GM21367 (cell line): Measurements from ENCODE around the gene ARFGEF2.
"Not testable (repeated sequence)": the region's sequence is repeated elsewhere in the genome, so short reads cannot be mapped to it uniquely, and the experiment has no call there.

ENCODE experiments used
- ATAC-seq: cut with Tn5 transposase; IDR thresholded peaks from one replicate; pipeline ENCODE4 v1.9.1; 2021; ENCODE audit not compliant: unreplicated experiment

Gene ARFGEF2

GRCh38 chr20:49046087-49046900, 124.8 kb downstream of the ARFGEF2 start, which contains the start of gene CSE1L:
TSS of gene CSE1L (plus strand) at chr20:49046312. CDS start at chr20:49058464, 12,152 bp downstream.
- peak; percentile 81 for ATAC-seq

DNA sequence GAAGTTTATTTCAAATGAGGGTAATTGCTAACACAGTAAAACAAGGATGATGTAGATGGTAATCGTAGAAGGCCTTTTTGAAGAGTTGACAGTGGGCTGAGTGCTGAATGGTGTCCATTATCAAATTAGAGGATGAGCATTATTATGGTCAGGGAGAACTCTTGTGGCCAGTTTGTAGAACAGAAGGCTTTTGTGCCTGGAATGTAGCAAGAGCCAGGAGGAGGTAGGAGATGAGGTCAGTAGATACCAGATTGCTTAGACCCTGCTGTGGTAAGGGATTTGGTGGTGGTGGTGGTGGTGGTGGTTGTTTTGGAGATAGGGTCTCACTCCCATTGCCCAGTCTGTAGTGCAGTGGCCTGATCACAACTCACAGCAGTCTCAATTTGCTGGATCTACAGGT, 130.8 kb downstream of the ARFGEF2 start:
- ATAC-seq, result no peak

GRCh38 chr20:49054056-49054643, 132.6 kb downstream of the ARFGEF2 start:
- ATAC-seq, result no peak

DNA sequence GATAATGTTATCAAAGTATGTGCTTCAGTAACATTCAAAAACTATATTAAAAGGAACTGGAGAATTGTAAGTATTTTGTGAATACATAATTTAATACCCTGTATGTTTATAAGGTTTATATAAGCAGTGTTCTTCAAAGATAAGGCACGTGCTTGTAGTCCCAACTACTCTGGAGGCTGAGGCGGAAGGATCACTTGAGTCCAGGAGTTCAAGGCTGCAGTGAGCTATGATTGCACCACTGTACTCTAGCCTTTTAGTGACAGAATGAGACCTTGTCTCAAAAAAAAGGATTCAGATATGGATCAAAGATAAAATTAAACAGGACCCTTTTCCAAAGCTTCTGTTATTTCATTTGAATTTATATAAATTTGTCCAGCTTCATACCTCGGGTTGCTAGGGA, 141.8 kb downstream of the ARFGEF2 start:
- no peak for ATAC-seq

DNA sequence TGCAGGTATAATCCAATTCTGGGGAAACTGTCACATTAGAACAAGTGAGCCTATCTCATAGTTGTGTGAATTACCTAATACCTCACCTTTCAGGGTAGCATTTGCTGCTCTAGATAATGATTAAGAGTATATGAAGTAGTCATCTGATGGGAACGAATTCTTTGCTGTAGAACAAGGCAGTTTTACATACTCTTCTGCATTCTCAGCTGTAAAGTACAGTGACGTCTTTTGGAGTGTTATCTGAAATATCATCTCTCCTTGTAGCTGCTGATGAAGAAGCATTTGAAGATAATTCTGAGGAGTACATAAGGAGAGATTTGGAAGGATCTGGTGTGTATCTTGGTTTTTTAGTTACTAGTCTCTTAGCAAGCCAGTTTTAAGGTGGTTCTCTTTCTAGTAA, 153.0 kb downstream of the ARFGEF2 start:
- ATAC-seq, result no peak

GRCh38 chr20:49078310-49078709, 156.8 kb downstream of the ARFGEF2 start:
- no peak for ATAC-seq

DNA sequence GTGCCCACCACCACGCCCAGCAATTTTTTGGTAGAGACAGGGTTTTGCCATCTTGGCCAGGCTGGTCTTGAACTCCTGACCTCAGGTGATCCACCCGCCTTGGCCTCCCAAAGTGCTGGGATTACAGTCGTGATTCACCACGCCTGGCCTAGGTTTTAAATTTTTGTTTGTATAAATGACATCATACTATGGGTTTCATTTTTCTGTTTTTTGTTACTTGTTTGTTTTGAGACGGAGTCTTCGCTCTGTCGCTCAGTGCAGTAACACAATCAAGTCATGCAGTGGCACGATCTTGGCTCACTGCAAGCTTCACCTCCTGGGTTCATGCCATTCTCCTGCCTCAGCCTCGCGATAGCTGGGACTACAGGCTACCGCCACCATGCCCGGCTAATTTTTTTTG, 160.8 kb downstream of the ARFGEF2 start:
- ATAC-seq, result not testable (repeated sequence)
